Cortex of kidney (tissue), 1 donor: ENCODE data around the gene CCDC136.

Experiments
- DNase-seq: peaks from one replicate; lab custom pipeline; 2025; lab: John Stamatoyannopoulos, UW

Gene CCDC136

GRCh38 chr7:128844777-128845311, 53.1 kb downstream of the CCDC136 start:
- no peak for DNase-seq

DNA sequence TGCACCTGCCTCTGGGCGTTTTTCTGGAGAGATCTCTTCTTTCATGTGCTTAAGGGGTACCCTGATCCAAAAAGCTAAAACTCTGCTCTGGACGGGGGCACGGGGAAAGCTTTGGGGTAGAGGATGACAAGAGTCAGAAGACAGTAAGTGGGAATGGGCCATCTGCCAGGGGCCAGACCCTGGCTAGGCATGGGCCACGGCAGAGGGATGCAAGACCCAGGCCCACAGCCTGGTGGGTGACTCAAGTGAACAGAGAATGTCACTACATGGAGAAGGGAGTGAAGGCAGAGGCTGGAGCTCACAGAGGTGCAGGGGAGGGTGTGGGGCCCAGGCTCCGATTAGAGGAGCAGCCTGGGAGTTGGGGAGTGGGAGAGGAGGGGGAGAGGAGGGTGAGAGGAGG, 53.7 kb downstream of the CCDC136 start:
- DNase-seq, result no peak

DNA sequence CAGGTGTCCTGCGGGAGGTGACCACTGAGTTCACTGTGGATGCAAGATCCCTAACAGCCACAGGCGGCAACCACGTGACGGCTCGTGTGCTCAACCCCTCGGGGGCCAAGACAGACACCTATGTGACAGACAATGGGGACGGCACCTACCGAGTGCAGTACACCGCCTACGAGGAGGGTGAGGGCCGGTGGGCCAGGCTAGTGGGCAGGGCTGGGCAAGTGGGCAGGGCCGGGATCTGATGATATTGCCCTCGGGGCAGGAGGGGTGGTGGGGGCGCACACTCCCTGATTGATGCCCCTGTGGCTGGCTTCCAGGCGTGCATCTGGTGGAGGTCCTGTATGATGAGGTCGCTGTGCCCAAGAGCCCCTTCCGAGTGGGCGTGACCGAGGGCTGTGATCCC, 54.2 kb downstream of the CCDC136 start:
- no peak for DNase-seq

DNA sequence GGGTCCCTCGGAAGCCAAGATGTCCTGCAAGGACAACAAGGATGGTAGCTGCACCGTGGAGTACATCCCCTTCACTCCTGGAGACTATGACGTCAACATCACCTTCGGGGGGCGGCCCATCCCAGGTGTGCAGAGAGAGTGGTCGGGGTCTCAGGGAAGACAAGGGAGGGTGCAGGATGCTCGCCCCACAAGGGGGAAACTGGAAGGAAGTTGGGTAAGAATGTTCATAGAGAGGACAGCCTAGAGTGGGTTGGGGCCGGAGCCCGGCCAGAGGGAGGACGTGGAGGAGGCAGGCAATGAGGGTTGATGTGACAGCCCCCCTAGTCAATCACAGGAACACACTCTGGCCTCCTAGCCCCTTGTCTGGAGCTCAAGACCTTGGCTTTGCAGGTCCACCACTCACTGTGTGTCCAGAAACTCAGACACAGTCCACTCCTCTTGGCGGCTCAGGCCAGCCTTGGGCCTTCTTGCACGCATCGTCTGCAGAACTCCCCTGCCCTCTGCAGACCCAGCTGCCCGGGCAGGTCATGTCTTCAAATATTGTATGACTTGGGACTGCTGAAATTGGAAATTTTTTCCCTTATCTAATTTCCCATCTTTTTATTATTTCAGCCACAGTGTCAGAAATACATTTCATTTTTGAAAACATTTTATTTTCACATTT, 55.1 kb downstream of the CCDC136 start:
- DNase-seq, result no peak

DNA sequence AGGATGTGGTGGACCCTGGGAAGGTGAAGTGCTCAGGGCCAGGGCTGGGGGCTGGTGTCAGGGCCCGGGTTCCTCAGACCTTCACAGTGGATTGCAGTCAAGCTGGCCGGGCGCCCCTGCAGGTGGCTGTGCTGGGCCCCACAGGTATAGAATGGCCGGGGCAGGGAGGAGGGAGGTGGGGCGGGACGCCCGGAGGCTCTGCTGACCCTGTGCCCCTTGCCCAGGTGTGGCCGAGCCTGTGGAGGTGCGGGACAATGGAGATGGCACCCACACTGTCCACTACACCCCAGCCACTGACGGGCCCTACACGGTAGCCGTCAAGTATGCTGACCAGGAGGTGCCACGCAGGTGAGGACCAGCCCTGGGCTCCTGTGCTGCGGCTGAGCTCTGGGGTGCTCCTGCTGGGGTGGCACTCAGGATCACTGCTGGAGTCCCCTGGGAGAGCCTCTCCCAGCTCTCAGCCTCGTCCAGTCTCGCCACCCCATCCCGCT, 56.0 kb downstream of the CCDC136 start:
- no peak for DNase-seq

DNA sequence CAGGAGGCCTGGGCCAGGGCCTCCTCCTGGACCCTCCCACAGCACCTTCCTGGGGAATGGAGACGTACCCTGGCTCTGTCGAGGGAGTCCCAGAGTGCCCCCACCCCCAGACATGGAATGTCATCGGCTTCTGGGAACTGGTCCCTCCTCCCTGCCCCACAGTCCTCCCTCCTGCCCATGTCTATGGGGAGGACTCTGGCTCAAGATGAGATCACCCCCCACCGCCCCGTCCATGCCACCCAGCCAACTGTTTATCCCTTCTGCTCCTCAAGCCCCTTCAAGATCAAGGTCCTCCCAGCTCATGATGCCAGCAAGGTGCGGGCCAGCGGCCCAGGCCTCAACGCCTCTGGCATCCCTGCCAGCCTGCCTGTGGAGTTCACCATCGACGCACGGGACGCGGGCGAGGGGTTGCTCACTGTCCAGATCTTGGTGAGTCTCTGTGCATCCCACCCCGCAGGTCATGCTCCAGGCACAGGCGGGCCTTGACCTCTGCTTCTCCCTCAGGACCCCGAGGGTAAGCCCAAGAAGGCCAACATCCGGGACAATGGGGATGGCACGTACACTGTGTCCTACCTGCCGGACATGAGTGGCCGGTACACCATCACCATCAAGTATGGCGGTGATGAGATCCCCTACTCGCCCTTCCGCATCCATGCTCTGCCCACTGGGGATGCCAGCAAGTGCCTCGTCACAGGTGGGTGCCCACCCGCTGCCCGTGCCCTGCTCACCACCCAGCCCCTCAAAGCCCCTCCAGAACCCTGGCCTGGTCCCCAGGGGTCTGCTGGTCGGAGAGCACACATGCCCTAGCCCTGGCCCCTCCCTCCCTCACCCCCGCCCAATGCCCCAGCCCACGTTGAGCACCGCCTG, 56.8 kb downstream of the CCDC136 start:
- DNase-seq, result no peak

DNA sequence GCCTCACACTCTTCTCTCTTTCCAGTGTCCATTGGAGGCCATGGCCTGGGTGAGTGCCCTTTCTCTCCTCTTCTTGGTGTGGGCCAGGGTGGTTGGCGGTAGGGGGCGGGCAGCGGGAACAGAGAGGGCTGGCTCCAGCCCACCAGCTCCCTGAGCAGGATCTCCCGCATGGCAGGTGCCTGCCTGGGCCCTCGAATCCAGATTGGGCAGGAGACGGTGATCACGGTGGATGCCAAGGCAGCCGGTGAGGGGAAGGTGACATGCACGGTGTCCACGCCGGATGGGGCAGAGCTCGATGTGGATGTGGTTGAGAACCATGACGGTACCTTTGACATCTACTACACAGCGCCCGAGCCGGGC, 57.4 kb downstream of the CCDC136 start:
- no peak for DNase-seq

GRCh38 chr7:128849804-128850490, 58.2 kb downstream of the CCDC136 start:
- DNase-seq, result no peak

GRCh38 chr7:128852537-128853254, 60.9 kb downstream of the CCDC136 start:
- DNase-seq, result no peak

DNA sequence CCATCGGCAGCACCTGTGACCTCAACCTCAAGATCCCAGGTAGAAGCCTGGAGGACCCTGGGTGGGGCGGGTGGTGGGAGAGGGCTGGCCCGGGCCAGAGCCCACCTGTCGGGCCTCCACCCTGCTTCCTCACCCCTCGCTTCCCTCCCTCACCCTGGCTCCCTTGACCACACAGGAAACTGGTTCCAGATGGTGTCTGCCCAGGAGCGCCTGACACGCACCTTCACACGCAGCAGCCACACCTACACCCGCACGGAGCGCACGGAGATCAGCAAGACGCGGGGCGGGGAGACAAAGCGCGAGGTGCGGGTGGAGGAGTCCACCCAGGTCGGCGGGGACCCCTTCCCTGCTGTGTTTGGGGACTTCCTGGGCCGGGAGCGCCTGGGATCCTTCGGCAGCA, 62.0 kb downstream of the CCDC136 start:
- no peak for DNase-seq

DNA sequence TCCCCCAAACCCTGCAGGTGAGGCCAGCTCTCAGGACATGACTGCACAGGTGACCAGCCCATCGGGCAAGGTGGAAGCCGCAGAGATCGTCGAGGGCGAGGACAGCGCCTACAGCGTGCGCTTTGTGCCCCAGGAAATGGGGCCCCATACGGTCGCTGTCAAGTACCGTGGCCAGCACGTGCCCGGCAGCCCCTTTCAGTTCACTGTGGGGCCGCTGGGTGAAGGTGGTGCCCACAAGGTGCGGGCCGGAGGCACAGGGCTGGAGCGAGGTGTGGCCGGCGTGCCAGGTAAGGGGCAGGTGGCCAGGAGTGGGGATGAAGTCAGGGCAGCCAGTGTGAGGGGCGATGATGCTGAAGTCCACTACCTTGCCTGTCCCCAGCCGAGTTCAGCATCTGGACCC, 62.6 kb downstream of the CCDC136 start:
- DNase-seq, result no peak

GRCh38 chr7:128855559-128855958, 63.8 kb downstream of the CCDC136 start:
- DNase-seq, result no peak

DNA sequence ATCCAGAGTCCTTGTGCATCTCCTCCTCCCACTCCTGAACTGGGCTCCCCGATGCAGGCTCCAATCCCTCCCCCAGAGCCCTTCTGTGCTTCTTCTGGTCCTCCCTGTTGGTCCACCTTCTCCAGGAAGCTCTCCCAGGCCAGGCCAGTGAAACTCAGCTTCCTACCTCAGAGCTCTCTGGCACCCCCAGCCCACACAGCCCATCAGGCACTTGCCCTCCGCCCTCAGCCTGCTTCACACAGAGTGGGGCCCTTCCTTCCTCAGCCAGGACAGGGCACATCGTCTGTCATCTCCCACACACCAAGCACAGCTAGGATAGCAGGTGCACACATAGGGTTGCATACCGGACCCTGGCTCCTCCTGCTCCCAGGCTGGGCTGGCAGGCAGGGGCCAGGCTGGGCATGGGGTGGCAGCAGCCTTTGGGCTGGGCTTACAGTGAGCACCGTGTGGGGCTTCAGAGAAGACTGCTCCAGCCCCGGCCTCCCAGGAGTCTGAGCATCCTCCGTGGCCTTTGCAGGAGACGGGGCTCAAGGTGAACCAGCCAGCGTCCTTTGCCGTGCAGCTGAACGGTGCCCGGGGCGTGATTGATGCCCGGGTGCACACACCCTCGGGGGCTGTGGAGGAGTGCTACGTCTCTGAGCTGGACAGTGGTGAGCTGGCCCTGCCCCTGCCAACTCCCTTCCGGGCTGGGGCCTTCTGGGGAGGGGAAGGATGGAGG, 64.4 kb downstream of the CCDC136 start:
- DNase-seq, result no peak

GRCh38 chr7:128858380-128859231, 66.8 kb downstream of the CCDC136 start:
- DNase-seq, result no peak

DNA sequence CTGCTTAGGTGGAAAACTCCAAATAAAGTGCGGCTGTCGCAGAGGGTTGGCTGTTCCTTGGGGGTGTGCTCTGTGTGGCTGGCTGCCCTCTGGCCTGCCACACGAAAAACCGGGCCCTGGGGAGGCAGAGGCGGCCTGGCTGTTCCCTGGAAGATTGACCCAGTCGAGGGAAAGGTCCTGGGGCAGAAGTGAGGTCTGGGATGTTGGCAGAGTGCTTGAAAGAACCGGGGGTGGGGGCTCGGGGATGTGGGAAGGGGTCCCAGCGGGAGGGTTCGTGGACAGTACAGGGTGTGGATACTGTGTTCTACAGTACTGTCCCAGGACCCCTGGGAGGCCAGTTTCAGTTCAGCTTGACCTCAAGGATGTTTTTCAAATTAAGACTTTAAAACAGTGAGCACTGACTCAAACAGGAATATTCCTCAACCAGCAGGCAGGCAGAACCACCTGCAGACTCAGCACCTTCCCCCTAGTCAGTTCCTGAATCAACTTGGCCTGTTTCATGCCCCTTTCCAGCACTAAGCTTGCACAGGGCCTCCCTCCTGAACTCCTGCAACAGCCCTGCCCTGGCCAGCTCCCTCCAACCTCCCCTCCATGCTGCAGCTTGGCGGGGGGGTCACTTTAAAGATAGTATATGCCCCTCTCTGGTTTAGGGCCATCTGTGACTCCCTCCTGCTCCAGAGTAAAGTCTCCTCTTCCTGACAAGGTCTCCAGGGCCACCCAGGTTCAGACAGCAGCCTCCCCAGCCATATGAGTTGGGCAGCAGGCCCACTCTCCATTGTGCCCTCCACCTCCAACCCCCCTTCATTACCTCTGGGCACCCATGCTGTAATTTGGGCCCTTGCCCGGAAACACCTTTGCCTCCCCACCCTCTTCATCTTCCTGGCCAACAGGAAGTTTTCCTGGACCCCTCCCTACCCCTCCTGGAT, 67.7 kb downstream of the CCDC136 start:
- DNase-seq, result no peak

GRCh38 chr7:128860158-128861073, 68.6 kb downstream of the CCDC136 start:
- no peak for DNase-seq

DNA sequence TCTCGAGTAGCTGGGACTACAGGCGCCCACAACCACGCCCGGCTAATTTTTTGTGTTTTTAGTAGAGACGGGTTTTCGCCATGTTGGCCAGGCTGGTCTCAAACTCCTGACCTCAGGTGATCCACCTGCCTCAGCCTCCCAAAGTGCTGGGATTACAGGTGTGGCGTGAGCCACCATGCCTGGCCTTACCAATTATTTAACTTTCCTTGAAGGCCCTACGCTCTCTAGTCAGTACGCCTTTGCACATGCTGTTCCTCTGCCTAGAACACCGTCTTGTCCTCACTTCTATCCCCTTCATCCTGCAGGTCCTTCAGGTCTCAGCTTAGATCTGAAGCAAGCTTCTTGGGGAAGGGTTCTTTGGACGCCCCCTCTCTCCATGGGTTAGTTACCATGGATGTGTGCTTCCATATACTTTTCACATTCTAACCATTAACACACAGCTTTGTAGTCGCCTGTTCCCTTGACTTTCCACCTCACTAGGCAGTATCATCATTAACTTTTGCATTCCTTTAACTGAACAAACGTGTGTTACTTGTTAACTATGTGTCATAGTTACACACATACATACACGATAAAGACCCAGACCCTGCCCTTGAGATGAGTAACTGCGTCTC, 70.3 kb downstream of the CCDC136 start:
- no peak for DNase-seq
